NT2/D1 (cell line): ENCODE results near the gene TSPAN14.

Experiments
- SUZ12 ChIP-seq: IDR thresholded peaks from 2 replicates; pipeline ENCODE4 v1.6.1; 2011; ENCODE audit not compliant: insufficient read length, insufficient read depth; ENCODE audit errors: extremely low read depth
- ZNF274 ChIP-seq: IDR thresholded peaks from 2 replicates; pipeline ENCODE4 v1.6.1; 2011; ENCODE audit warnings: mild to moderate bottlenecking, low read depth, low read length

- TF ChIP-seq ZNF274 = no peak
- no peak for TF ChIP-seq SUZ12
Observed at GRCh38 chr10:80523773-80524172, 69.7 kb downstream of the TSPAN14 start.
